ENCODE data around the gene L1TD1.
"Not testable (repeated sequence)": the region's sequence is repeated elsewhere in the genome, so short reads cannot be mapped to it uniquely, and the experiment has no call there.

The L1TD1 gene

GRCh38 chr1:62198069-62198780 lies 3.6 kb downstream of the L1TD1 start:
- Histone ChIP-seq H3K4me3 (no peak overlapping the region), H3K4me2 (no peak overlapping the region), H4K20me1 (no peaks in the 10 kb centered on the region), H3K9me3 (peaks cover 19% of the 10 kb centered on the region), H3K27ac (no peak overlapping the region), H3K9ac (no peak overlapping the region), H3K36me3 (no peaks in the 10 kb centered on the region), H3K27me3 (no peaks in the 10 kb centered on the region), H3K4me1 (no peaks in the 10 kb centered on the region)
- TF ChIP-seq Cebpa-rat (IDR thresholded peaks at IDR 0.05): no peak

- no peaks in the 10 kb centered on the region for H3K36me3 ChIP-seq
- no peak for TF ChIP-seq Cebpa-rat (IDR thresholded peaks at IDR 0.05)
- H3K9ac ChIP-seq: no peak overlapping the region
- no peak overlapping the region for H3K27ac ChIP-seq
- H3K27me3 ChIP-seq: no peaks in the 10 kb centered on the region
- H4K20me1 ChIP-seq: no peaks in the 10 kb centered on the region
- no peaks in the 10 kb centered on the region for H3K4me1 ChIP-seq
- H3K4me2 ChIP-seq: no peak overlapping the region
- H3K4me3 ChIP-seq: no peak overlapping the region
- peaks cover 17% of the 10 kb centered on the region for H3K9me3 ChIP-seq
These were observed 4.1 kb downstream of the L1TD1 start for GRCh38 chr1:62198781-62199125.

- Histone ChIP-seq H3K9ac (no peak overlapping the region), H3K36me3 (no peaks in the 10 kb centered on the region), H3K9me3 (peaks cover 10% of the 10 kb centered on the region), H3K4me2 (no peak overlapping the region), H3K27me3 (no peaks in the 10 kb centered on the region), H3K4me1 (peaks cover 13% of the 10 kb centered on the region), H3K27ac (no peak overlapping the region), H3K4me3 (no peak overlapping the region), H4K20me1 (no peaks in the 10 kb centered on the region)
- no peak for TF ChIP-seq Cebpa-rat (IDR thresholded peaks at IDR 0.05)
These were observed 12.5 kb downstream of the L1TD1 start for GRCh38 chr1:62207187-62207586.

GRCh38 chr1:62208087-62208486 lies 13.4 kb downstream of the L1TD1 start:
- Histone ChIP-seq H3K9ac (no peak overlapping the region), H4K20me1 (no peaks in the 10 kb centered on the region), H3K27ac (no peak overlapping the region), H3K4me2 (no peak overlapping the region), H3K36me3 (no peaks in the 10 kb centered on the region), H3K9me3 (peaks cover 10% of the 10 kb centered on the region), H3K27me3 (no peaks in the 10 kb centered on the region), H3K4me1 (peaks cover 13% of the 10 kb centered on the region), H3K4me3 (no peak overlapping the region)
- no peak for TF ChIP-seq Cebpa-rat (IDR thresholded peaks at IDR 0.05)

- no peak overlapping the region for H3K4me3 ChIP-seq
- no peak overlapping the region for H3K27ac ChIP-seq
- H4K20me1 ChIP-seq: no peaks in the 10 kb centered on the region
- no peaks in the 10 kb centered on the region for H3K27me3 ChIP-seq
- H3K9me3 ChIP-seq: peaks cover 10% of the 10 kb centered on the region
- no peaks in the 10 kb centered on the region for H3K36me3 ChIP-seq
- peaks cover 13% of the 10 kb centered on the region for H3K4me1 ChIP-seq
- TF ChIP-seq Cebpa-rat (IDR thresholded peaks at IDR 0.05): no peak
- H3K4me2 ChIP-seq: no peak overlapping the region
- H3K9ac ChIP-seq: no peak overlapping the region
These were observed 14.3 kb downstream of the L1TD1 start for GRCh38 chr1:62208970-62209369.

GRCh38 chr1:62209931-62210595 lies 15.4 kb downstream of the L1TD1 start:
- H3K9me3 ChIP-seq: peaks cover 10% of the 10 kb centered on the region
- peaks cover 13% of the 10 kb centered on the region for H3K4me1 ChIP-seq
- no peaks in the 10 kb centered on the region for H4K20me1 ChIP-seq
- H3K36me3 ChIP-seq: no peaks in the 10 kb centered on the region
- no peak overlapping the region for H3K4me3 ChIP-seq
- H3K4me2 ChIP-seq: peak overlapping the region; percentile 38
- H3K9ac ChIP-seq: no peak overlapping the region
- no peaks in the 10 kb centered on the region for H3K27me3 ChIP-seq
- H3K27ac ChIP-seq: peak overlapping the region; percentile 46
- TF ChIP-seq Cebpa-rat (IDR thresholded peaks at IDR 0.05): no peak

- Histone ChIP-seq H3K4me2 (no peak overlapping the region), H3K27ac (no peak overlapping the region; the same call in 1 of the 2 replicates), H4K20me1 (no peaks in the 10 kb centered on the region), H3K4me1 (peaks cover 13% of the 10 kb centered on the region), H3K9me3 (peaks cover 10% of the 10 kb centered on the region), H3K9ac (no peak overlapping the region), H3K27me3 (no peaks in the 10 kb centered on the region), H3K4me3 (no peak overlapping the region), H3K36me3 (no peaks in the 10 kb centered on the region)
- no peak for TF ChIP-seq Cebpa-rat (IDR thresholded peaks at IDR 0.05)
These were observed 16.3 kb downstream of the L1TD1 start for GRCh38 chr1:62210960-62211359.

- TF ChIP-seq Cebpa-rat (IDR thresholded peaks at IDR 0.05): no peak
- Histone ChIP-seq H3K9me3 (peaks cover 15% of the 10 kb centered on the region), H3K4me2 (no peak overlapping the region), H3K4me1 (peaks cover 13% of the 10 kb centered on the region), H3K27ac (no peak overlapping the region), H3K36me3 (no peaks in the 10 kb centered on the region), H3K4me3 (no peak overlapping the region), H3K9ac (no peak overlapping the region), H3K27me3 (no peaks in the 10 kb centered on the region), H4K20me1 (no peaks in the 10 kb centered on the region)
These were observed 17.8 kb downstream of the L1TD1 start for GRCh38 chr1:62212411-62212810.

GRCh38 chr1:62213075-62213914 lies 18.6 kb downstream of the L1TD1 start:
- TF ChIP-seq Cebpa-rat (IDR thresholded peaks at IDR 0.05): no peak
- Histone ChIP-seq H3K36me3 (no peaks in the 10 kb centered on the region), H3K9ac (no peak overlapping the region), H3K9me3 (peaks cover 15% of the 10 kb centered on the region), H3K27me3 (no peaks in the 10 kb centered on the region), H3K27ac (no peak overlapping the region), H4K20me1 (no peaks in the 10 kb centered on the region), H3K4me3 (no peak overlapping the region), H3K4me2 (no peak overlapping the region), H3K4me1 (peaks cover 13% of the 10 kb centered on the region)

- Histone ChIP-seq H3K9ac (no peak overlapping the region), H3K4me1 (no peaks in the 10 kb centered on the region), H3K36me3 (no peaks in the 10 kb centered on the region), H3K9me3 (peaks cover 5% of the 10 kb centered on the region; the same call in 1 of the 2 replicates), H4K20me1 (no peaks in the 10 kb centered on the region), H3K4me2 (no peak overlapping the region), H3K4me3 (no peak overlapping the region), H3K27ac (no peak overlapping the region), H3K27me3 (no peaks in the 10 kb centered on the region)
- no peak for TF ChIP-seq Cebpa-rat (IDR thresholded peaks at IDR 0.05)
These were observed 24.0 kb downstream of the L1TD1 start for GRCh38 chr1:62218604-62219003.

GRCh38 chr1:62220456-62220855 lies 25.8 kb downstream of the L1TD1 start:
- not testable (repeated sequence) for H3K4me2 ChIP-seq, H4K20me1 ChIP-seq, H3K4me1 ChIP-seq, H3K9me3 ChIP-seq, H3K4me3 ChIP-seq, H3K9ac ChIP-seq, H3K36me3 ChIP-seq, H3K27me3 ChIP-seq, H3K27ac ChIP-seq
